ENCODE results near the gene EDEM1. TPM values are rescaled to one million over a fixed set of nuclear protein-coding genes. Genes with fewer than 3 reads are reported as not detected.

EDEM1 gene
- polyA plus RNA-seq, 1 donor from 2014 or later, result 13.6 TPM

DNA sequence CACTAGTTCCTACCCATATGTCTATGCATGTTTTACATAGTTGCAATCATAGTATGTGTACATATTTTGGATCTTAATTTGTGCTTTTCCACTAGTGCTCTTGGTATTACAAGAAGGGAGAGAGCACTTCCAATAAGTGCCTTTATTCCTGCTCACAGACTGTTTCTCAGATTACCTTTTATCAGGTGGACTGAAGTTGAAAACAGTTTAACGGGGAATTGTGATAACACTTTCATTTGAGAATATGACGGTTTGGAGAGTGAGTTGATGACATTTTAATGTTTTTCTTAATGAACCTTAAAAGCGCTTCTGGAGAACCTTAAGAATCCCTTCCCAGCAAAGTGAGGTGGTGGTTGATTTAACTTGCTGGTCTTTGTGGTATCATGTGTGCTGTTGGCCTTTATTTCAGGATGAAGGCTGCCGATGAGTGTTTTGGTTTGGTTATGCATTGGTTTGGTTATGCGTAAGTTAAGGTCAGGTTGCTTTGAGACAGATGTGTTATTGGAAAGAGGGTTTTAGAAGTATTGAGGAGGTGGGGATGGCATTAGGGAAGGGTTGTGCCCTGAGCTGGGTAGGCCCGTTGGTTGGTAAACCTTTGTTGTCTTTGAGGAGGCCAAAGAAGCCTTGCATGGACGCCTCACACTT is 2.8 kb downstream of the EDEM1 start:
- Histone ChIP-seq H3K4me3 (ENCODE audit: low read length) (peak overlapping the region; percentile 15), H3K9ac (ENCODE audit: low read length) (no peak overlapping the region), H3K4me2 (ENCODE audit: low read length) (no peak overlapping the region), H2AFZ (ENCODE audit: low read depth, low read length) (no peak overlapping the region), H3K9me2 (ENCODE audit: insufficient read depth, low read length) (no peaks in the 10 kb centered on the region), H3F3A (ENCODE audit: insufficient read depth, low read length, poor library complexity, severe bottlenecking) (no peaks in the 10 kb centered on the region), H4K20me1 (ENCODE audit: insufficient read depth) (no peaks in the 10 kb centered on the region), H3K27ac (ENCODE audit: low read length) (no peak overlapping the region), H3K27me3 (ENCODE audit: insufficient read depth, low read depth, low read length) (no peaks in the 10 kb centered on the region), H3K79me2 (replicated peaks; ENCODE audit: insufficient read depth, low read length) (peaks cover 28% of the 10 kb centered on the region), H3K9me3 (ENCODE audit: low read length) (no peaks in the 10 kb centered on the region), H3K36me3 (ENCODE audit: insufficient read depth, low read length) (peaks cover under 1% of the 10 kb centered on the region)
- no peak for TF ChIP-seq MXI1 (conservative IDR thresholded peaks at IDR 0.05; ENCODE audit: poor library complexity, severe bottlenecking)
- no peak for TF ChIP-seq EP300 (conservative IDR thresholded peaks at IDR 0.05; ENCODE audit: poor library complexity, severe bottlenecking)
- TF ChIP-seq, protein P1, sequence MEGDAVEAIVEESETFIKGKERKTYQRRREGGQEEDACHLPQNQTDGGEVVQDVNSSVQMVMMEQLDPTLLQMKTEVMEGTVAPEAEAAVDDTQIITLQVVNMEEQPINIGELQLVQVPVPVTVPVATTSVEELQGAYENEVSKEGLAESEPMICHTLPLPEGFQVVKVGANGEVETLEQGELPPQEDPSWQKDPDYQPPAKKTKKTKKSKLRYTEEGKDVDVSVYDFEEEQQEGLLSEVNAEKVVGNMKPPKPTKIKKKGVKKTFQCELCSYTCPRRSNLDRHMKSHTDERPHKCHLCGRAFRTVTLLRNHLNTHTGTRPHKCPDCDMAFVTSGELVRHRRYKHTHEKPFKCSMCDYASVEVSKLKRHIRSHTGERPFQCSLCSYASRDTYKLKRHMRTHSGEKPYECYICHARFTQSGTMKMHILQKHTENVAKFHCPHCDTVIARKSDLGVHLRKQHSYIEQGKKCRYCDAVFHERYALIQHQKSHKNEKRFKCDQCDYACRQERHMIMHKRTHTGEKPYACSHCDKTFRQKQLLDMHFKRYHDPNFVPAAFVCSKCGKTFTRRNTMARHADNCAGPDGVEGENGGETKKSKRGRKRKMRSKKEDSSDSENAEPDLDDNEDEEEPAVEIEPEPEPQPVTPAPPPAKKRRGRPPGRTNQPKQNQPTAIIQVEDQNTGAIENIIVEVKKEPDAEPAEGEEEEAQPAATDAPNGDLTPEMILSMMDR (IDR thresholded peaks at IDR 0.05; ENCODE audit: poor library complexity, severe bottlenecking), result no peak
- TF ChIP-seq, protein P2, sequence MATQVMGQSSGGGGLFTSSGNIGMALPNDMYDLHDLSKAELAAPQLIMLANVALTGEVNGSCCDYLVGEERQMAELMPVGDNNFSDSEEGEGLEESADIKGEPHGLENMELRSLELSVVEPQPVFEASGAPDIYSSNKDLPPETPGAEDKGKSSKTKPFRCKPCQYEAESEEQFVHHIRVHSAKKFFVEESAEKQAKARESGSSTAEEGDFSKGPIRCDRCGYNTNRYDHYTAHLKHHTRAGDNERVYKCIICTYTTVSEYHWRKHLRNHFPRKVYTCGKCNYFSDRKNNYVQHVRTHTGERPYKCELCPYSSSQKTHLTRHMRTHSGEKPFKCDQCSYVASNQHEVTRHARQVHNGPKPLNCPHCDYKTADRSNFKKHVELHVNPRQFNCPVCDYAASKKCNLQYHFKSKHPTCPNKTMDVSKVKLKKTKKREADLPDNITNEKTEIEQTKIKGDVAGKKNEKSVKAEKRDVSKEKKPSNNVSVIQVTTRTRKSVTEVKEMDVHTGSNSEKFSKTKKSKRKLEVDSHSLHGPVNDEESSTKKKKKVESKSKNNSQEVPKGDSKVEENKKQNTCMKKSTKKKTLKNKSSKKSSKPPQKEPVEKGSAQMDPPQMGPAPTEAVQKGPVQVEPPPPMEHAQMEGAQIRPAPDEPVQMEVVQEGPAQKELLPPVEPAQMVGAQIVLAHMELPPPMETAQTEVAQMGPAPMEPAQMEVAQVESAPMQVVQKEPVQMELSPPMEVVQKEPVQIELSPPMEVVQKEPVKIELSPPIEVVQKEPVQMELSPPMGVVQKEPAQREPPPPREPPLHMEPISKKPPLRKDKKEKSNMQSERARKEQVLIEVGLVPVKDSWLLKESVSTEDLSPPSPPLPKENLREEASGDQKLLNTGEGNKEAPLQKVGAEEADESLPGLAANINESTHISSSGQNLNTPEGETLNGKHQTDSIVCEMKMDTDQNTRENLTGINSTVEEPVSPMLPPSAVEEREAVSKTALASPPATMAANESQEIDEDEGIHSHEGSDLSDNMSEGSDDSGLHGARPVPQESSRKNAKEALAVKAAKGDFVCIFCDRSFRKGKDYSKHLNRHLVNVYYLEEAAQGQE (IDR thresholded peaks at IDR 0.05; ENCODE audit: borderline replicate concordance), result no peak

GRCh38 chr3:5191555-5192304 is 4.2 kb downstream of the EDEM1 start:
- H3K9ac ChIP-seq (ENCODE audit: low read length), result no peak overlapping the region
- no peak overlapping the region for H2AFZ ChIP-seq (ENCODE audit: low read depth, low read length)
- H3K9me2 ChIP-seq (ENCODE audit: insufficient read depth, low read length), result no peaks in the 10 kb centered on the region
- no peak overlapping the region for H3K4me3 ChIP-seq (ENCODE audit: low read length)
- H3K36me3 ChIP-seq (ENCODE audit: insufficient read depth, low read length), result peaks cover 5% of the 10 kb centered on the region
- TF ChIP-seq EZH2 (IDR thresholded peaks at IDR 0.05; ENCODE audit: borderline replicate concordance, insufficient read depth, low read length, poor library complexity, severe bottlenecking), result no peak
- TF ChIP-seq, protein P1 (IDR thresholded peaks at IDR 0.05; ENCODE audit: poor library complexity, severe bottlenecking), result no peak
- no peak for TF ChIP-seq TAF1 (IDR thresholded peaks at IDR 0.05; ENCODE audit: low read depth)
- TF ChIP-seq, protein P2 (IDR thresholded peaks at IDR 0.05; ENCODE audit: borderline replicate concordance), result no peak
- TF ChIP-seq RAD21 (conservative IDR thresholded peaks at IDR 0.05), result no peak
- TF ChIP-seq MXI1 (conservative IDR thresholded peaks at IDR 0.05; ENCODE audit: poor library complexity, severe bottlenecking), result no peak
- no peak for TF ChIP-seq EP300 (conservative IDR thresholded peaks at IDR 0.05; ENCODE audit: poor library complexity, severe bottlenecking)
- TF ChIP-seq POLR2AphosphoS5 (IDR thresholded peaks at IDR 0.05), result no peak
- TF ChIP-seq SMC3 (conservative IDR thresholded peaks at IDR 0.05; ENCODE audit: poor library complexity), result no peak
- H3K9me3 ChIP-seq (ENCODE audit: low read length), result no peaks in the 10 kb centered on the region
- H3K27me3 ChIP-seq (ENCODE audit: insufficient read depth, low read depth, low read length), result no peaks in the 10 kb centered on the region
- H4K20me1 ChIP-seq (ENCODE audit: insufficient read depth), result no peaks in the 10 kb centered on the region
- H3K27ac ChIP-seq (ENCODE audit: low read length), result no peak overlapping the region
- H3K79me2 ChIP-seq (replicated peaks; ENCODE audit: insufficient read depth, low read length), result peaks cover 28% of the 10 kb centered on the region
- H3F3A ChIP-seq (ENCODE audit: insufficient read depth, low read length, poor library complexity, severe bottlenecking), result no peaks in the 10 kb centered on the region
- H3K4me2 ChIP-seq (ENCODE audit: low read length), result no peak overlapping the region
